ENCODE results near the gene NECTIN2.
"Not testable (repeated sequence)": the region's sequence is repeated elsewhere in the genome, so short reads cannot be mapped to it uniquely, and the experiment has no call there.

NECTIN2 gene

GRCh38 chr19:44887648-44888047 is 41.6 kb downstream of the NECTIN2 start:
- no peak for FAIRE-seq

DNA sequence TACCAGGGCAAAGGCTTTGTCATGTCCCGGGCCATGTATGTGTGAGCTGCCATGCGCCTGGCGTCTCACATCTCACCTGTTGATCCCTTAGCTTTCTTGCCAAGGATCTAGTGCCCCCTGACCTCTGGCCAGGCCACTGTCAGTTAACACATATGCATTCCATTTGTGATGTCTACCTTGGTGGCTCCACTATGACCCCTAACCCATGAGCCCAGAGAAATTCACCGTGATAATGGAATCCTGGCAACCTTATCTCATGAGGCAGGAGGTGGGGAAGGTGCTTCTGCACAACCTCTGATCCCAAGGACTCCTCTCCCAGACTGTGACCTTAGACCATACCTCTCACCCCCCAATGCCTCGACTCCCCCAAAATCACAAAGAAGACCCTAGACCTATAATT is 42.2 kb downstream of the NECTIN2 start:
- FAIRE-seq: not testable (repeated sequence)

DNA sequence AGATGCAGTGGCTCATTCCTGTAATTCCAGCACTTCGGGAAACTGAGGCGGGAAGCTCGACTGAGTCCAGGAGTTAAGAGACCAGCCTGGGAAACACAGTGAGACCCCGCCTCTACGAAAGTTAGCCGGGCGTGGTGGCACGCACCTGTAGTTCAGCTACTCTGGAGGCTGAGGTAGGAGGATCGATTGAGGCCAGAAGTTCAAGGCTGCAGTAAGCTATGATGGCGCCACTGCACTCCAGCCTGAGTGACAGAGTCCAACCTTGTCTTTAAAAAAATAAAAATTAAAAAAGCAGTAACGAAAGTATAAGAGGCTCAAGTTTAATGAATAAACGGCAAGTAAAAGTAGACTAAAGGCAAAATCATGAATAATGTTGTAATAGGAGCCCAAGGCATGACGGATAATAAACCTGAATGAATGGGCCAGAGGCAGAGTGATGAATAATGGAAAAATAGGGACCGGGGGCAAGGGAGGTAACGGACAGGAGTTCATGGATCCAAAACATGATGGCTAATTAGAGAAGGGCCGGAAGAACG is 43.8 kb downstream of the NECTIN2 start:
- FAIRE-seq: no peak

- FAIRE-seq: peak; percentile 97
Measured at GRCh38 chr19:44890366-44891015, 44.4 kb downstream of the NECTIN2 start.

DNA sequence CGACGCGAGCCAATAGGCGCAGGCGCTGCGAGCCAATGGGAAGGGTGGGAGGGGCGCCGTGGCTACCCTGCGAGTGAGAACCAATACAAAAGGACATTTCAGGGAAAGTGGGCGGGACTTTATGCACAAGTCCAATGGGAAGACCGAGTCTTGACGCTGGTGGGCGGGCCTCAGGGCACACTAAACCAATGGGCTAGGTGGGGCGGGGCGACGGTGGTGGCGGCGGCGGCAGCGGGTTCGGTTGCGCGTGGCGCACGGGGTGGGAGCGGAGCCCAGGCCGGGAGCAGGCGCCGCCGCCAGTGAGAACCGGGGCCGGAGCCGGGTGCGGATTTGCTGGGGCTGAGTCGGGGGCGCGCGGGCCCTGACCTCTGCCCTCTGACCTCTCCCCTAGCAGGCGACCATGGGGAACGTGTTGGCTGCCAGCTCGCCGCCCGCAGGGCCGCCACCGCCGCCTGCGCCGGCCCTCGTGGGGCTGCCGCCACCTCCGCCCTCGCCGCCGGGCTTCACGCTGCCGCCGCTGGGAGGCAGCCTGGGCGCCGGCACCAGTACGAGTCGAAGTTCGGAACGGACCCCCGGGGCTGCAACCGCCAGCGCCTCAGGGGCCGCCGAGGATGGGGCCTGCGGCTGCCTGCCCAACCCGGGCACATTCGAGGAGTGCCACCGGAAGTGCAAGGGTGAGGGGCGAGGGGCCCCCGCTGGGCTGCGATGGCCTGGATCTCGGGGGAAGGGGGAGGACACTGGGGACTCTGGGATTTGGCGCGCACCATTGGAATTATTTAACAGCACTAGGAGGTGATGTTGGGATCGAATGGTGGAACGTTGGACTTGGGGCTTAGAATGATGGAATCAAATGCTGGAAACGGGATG is 45.2 kb downstream of the NECTIN2 start, which contains the start of gene TOMM40:
Gene TOMM40, plus strand, starts transcription at position 239 of the 867 bp plus-strand sequence. Its CDS starts 162 bp downstream, at position 401.
- FAIRE-seq: no peak

DNA sequence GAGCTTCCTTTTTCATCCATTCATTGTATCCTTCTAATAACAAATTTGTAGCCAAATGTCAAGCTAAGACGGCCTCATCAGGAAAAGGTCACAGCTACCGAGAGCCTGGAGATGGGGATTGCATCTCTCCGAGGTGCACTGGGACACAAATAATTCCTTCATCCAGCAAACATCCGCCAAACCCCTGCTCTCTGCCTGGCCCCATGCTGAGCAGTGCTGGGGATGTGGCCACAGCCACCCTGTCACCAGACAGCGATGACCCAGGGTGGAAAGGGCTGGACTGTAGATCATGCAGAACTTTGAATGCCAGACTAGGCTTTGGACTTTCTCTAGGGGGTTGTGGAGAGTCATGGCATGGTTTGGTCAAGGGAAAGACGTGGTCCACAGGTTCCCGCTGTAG is 46.8 kb downstream of the NECTIN2 start:
- FAIRE-seq: no peak

DNA sequence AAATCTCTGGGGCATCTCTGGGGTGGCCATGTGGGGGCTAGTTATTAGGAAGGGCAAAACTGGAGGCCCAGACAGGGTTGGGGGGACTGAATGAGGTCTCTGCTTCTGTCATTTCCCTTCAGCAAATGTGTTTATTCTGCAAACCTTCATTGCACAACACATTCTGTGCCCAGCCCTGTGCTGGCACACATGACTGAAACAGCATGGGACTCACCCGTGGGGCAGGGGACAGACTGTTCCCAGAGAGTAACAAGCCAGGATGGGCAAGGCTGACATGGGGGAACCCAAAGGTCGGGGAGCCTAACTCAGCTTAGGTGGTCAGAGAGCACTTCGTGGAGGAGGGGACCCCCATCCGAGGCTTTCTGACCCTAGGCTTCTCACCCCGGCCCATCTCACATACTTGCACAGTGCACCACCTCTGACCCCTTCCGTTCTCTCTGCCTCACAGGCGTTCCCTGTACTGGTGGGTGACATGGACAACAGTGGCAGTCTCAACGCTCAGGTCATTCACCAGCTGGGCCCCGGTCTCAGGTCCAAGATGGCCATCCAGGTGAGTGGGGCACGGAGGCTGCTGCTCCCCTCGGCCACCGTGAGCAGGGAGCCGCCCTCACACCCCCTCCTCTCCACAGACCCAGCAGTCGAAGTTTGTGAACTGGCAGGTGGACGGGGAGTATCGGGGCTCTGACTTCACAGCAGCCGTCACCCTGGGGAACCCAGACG is 47.4 kb downstream of the NECTIN2 start:
- FAIRE-seq: no peak

GRCh38 chr19:44894052-44894400 is 47.9 kb downstream of the NECTIN2 start:
- FAIRE-seq: no peak

- FAIRE-seq: no peak
Measured at GRCh38 chr19:44894946-44895345, 48.8 kb downstream of the NECTIN2 start.

- FAIRE-seq: no peak
Measured at GRCh38 chr19:44897835-44898234, 51.7 kb downstream of the NECTIN2 start.

DNA sequence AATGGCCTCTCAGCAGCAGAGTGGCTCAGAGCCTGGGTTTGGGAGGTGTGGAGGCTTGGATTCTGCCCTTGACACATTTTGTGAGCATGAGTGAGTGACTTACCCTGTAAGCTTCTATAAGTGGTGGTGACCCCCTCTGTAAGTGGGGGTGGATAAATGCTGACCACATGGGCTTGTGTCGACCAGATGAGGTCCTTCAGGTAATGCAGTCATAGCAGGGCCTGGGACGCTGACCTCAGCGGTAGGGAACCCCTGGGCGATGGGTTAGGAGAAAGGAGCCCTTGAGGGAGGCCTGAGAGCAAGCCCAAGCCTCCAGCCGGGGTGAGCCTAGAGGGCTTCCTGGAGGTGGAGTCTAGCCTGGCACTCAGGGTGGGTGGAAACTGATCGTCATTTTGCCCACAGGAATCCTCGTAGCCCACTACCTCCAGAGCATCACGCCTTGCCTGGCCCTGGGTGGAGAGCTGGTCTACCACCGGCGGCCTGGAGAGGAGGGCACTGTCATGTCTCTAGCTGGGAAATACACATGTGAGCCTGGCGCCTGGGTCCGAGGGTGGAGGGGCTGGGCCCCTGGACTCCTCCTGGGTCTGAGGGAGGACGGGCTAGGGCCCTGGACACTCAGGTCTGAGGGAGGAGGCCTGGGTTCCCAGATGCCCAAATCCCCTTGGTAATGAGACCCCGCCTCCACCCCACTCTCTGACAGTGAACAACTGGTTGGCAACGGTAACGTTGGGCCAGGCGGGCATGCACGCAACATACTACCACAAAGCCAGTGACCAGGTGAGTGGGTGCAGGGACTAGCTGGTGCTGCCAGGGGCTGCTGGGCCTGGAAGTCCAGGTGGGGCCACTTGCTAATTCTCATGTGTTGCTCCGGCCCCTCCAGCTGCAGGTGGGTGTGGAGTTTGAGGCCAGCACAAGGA is 54.5 kb downstream of the NECTIN2 start:
- no peak for FAIRE-seq

DNA sequence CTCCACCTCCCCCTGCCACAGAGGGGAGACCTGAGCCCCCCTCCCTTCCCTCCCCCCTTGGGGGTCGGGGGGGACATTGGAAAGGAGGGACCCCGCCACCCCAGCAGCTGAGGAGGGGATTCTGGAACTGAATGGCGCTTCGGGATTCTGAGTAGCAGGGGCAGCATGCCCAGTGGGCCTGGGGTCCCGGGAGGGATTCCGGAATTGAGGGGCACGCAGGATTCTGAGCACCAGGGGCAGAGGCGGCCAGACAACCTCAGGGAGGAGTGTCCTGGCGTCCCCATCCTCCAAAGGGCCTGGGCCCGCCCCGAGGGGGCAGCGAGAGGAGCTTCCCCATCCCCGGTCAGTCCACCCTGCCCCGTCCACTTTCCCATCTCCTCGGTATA is 57.1 kb downstream of the NECTIN2 start:
- FAIRE-seq: no peak

DNA sequence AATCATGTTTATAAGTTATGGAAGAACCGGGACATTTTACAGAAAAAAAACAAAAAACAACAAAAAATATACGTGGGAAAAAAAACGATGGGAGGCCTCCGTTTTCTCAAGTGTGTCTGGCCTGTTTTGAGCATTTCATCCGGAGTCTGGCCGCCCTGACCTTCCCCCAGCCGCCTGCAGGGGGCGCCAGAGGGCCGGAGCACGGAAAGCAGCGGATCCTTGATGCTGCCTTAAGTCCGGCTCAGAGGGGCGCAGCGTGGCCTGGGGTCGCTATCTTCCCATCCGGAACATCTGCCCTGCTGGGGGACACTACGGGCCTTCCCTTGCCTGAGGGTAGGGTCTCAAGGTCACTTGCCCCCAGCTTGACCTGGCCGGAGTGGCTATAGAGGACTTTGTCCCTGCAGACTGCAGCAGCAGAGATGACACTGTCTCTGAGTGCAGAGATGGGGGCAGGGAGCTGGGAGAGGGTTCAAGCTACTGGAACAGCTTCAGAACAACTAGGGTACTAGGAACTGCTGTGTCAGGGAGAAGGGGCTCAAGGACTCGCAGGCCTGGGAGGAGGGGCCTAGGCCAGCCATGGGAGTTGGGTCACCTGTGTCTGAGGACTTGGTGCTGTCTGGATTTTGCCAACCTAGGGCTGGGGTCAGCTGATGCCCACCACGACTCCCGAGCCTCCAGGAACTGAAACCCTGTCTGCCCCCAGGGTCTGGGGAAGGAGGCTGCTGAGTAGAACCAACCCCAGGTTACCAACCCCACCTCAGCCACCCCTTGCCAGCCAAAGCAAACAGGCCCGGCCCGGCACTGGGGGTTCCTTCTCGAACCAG is 57.7 kb downstream of the NECTIN2 start:
- FAIRE-seq: no peak

DNA sequence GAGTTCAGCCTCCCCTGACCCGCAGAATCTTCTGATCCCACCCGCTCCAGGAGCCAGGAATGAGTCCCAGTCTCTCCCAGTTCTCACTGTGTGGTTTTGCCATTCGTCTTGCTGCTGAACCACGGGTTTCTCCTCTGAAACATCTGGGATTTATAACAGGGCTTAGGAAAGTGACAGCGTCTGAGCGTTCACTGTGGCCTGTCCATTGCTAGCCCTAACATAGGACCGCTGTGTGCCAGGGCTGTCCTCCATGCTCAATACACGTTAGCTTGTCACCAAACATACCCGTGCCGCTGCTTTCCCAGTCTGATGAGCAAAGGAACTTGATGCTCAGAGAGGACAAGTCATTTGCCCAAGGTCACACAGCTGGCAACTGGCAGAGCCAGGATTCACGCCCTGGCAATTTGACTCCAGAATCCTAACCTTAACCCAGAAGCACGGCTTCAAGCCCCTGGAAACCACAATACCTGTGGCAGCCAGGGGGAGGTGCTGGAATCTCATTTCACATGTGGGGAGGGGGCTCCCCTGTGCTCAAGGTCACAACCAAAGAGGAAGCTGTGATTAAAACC is 58.4 kb downstream of the NECTIN2 start:
- no peak for FAIRE-seq

GRCh38 chr19:44905437-44906160 is 59.5 kb downstream of the NECTIN2 start, which contains the start of gene APOE:
TSS of gene APOE (plus strand) at chr19:44905796. CDS start at chr19:44906625, 829 bp downstream.
- FAIRE-seq: no peak

GRCh38 chr19:44907613-44908012 is 61.5 kb downstream of the NECTIN2 start:
- FAIRE-seq: no peak

DNA sequence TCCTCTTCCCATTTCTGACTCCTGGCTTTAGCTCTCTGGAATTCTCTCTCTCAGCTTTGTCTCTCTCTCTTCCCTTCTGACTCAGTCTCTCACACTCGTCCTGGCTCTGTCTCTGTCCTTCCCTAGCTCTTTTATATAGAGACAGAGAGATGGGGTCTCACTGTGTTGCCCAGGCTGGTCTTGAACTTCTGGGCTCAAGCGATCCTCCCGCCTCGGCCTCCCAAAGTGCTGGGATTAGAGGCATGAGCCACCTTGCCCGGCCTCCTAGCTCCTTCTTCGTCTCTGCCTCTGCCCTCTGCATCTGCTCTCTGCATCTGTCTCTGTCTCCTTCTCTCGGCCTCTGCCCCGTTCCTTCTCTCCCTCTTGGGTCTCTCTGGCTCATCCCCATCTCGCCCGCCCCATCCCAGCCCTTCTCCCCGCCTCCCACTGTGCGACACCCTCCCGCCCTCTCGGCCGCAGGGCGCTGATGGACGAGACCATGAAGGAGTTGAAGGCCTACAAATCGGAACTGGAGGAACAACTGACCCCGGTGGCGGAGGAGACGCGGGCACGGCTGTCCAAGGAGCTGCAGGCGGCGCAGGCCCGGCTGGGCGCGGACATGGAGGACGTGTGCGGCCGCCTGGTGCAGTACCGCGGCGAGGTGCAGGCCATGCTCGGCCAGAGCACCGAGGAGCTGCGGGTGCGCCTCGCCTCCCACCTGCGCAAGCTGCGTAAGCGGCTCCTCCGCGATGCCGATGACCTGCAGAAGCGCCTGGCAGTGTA is 62.2 kb downstream of the NECTIN2 start:
- FAIRE-seq: no peak

DNA sequence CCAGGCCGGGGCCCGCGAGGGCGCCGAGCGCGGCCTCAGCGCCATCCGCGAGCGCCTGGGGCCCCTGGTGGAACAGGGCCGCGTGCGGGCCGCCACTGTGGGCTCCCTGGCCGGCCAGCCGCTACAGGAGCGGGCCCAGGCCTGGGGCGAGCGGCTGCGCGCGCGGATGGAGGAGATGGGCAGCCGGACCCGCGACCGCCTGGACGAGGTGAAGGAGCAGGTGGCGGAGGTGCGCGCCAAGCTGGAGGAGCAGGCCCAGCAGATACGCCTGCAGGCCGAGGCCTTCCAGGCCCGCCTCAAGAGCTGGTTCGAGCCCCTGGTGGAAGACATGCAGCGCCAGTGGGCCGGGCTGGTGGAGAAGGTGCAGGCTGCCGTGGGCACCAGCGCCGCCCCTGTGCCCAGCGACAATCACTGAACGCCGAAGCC is 62.8 kb downstream of the NECTIN2 start:
- no peak for FAIRE-seq

DNA sequence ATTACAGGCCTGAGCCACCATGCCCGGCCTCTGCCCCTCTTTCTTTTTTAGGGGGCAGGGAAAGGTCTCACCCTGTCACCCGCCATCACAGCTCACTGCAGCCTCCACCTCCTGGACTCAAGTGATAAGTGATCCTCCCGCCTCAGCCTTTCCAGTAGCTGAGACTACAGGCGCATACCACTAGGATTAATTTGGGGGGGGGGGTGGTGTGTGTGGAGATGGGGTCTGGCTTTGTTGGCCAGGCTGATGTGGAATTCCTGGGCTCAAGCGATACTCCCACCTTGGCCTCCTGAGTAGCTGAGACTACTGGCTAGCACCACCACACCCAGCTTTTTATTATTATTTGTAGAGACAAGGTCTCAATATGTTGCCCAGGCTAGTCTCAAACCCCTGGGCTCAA is 63.7 kb downstream of the NECTIN2 start:
- no peak for FAIRE-seq
